Measurements from ENCODE around the gene FLVCR2.
A peak's percentile ranks its signal among the peaks of the same experiment; 100 is the strongest.

Gene FLVCR2

DNA sequence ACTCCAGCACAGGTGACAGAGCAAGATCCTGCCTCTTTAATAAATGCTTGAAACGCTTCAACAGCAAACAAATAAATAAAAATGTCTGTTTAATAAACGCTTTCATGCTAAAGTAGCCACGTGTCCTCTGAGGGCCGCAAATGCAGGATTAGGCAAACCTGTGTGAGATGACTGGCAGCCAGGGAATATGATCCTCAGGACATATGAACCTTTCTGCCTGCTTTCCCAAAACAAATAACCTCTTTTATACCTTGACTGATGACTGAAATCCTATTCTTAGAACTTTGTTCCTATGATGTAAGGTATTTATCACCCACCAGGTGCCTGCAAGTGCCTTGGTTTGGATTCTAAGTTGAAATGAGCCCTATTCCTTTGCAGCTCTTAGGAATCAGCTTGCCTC is 14.5 kb upstream of the FLVCR2 start:
- no peak for DNase-seq (ENCODE audit: low read depth)
- no peak overlapping the region for H3K4me3 ChIP-seq (ENCODE audit: low read depth, low read length)
- TF ChIP-seq, protein P1, sequence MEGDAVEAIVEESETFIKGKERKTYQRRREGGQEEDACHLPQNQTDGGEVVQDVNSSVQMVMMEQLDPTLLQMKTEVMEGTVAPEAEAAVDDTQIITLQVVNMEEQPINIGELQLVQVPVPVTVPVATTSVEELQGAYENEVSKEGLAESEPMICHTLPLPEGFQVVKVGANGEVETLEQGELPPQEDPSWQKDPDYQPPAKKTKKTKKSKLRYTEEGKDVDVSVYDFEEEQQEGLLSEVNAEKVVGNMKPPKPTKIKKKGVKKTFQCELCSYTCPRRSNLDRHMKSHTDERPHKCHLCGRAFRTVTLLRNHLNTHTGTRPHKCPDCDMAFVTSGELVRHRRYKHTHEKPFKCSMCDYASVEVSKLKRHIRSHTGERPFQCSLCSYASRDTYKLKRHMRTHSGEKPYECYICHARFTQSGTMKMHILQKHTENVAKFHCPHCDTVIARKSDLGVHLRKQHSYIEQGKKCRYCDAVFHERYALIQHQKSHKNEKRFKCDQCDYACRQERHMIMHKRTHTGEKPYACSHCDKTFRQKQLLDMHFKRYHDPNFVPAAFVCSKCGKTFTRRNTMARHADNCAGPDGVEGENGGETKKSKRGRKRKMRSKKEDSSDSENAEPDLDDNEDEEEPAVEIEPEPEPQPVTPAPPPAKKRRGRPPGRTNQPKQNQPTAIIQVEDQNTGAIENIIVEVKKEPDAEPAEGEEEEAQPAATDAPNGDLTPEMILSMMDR (IDR thresholded peaks at IDR 0.05; ENCODE audit: insufficient read depth, low read depth, low read length, missing control alignments), result no peak

DNA sequence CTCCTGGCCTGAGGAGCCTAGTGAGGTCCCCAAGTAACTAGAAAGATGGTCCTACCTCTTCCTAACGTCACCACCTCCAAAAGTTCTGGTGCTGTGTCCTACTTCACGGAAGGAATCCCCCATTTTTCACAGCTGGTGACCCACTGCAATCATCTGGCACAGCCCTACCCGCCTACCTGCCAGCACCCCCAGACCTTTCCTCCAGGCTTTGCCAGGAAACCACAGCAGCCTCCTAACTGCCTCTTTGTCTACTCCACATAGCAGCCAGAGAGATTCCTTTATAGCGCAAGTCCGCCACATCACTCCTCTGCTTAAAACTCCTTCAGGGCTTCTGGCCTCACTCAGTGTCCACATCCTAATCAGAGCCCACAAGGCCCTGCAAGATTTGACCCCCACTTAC is 13.4 kb upstream of the FLVCR2 start:
- TF ChIP-seq, protein P1 (IDR thresholded peaks at IDR 0.05; ENCODE audit: insufficient read depth, low read depth, low read length, missing control alignments), result no peak
- H3K4me3 ChIP-seq (ENCODE audit: low read depth, low read length), result no peak overlapping the region
- DNase-seq (ENCODE audit: low read depth), result no peak

DNA sequence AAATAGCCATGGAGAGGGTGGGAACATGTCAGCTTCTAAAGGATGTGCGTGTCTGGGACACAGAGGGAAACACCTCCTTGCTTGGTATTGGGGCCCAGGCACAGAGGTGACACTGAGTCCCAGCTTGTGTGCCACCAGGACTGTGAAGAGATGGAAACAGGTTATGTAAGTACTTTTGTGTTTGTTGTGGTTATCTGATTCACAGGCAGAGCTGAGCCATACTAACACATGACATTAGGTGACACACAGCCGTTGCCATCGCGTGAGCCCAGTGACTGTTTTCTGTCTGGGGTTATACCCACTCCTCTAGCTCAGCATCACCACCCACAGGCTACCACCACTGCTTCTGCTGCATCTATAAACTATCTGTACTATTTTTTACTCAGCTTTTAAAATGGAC is 12.1 kb upstream of the FLVCR2 start:
- no peak overlapping the region for H3K4me3 ChIP-seq (ENCODE audit: low read depth, low read length)
- TF ChIP-seq, protein P1 (IDR thresholded peaks at IDR 0.05; ENCODE audit: insufficient read depth, low read depth, low read length, missing control alignments), result no peak
- peak; percentile 63 for DNase-seq (ENCODE audit: low read depth)

DNA sequence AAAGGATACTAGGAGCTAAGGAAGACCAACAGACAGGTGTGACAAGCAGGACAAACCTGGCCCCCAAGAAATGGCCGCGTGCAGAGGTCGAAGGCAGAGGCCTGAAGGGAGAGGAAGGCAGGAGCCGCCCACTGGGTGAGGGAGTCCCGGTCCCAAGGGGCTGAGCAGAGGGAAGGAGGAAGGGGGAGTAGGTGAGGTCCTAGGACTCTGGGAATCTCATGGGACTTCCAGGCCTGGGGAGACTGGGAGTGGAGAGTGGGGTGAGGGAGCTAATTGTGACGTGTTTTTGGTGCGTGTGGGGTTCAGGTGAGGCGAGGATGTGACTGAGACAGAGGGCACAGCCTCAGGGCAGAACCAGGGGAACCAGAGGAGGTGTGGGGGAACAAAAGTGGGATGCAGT is 11.7 kb upstream of the FLVCR2 start:
- no peak for DNase-seq (ENCODE audit: low read depth)
- no peak overlapping the region for H3K4me3 ChIP-seq (ENCODE audit: low read depth, low read length)
- TF ChIP-seq, protein P1 (IDR thresholded peaks at IDR 0.05; ENCODE audit: insufficient read depth, low read depth, low read length, missing control alignments), result no peak

DNA sequence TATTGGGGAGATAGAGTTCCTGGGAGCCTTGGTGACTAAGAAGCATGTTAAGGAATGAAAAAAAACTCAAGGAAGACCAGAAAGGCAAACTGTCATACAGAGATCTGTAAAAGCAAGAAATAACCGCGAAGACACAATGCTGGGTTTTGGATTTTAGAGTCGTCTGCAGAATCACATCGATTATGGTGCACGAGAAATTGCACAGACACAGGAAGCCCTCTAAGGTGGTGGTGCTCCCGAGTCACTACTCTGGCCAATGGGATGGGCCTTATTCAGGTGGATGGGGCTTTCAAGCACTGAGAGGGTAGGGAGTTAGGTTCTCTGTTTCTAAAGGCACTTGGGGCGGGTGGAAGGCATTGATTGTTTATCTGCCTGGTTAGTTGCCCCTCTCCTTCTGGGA is 10.3 kb upstream of the FLVCR2 start:
- DNase-seq (ENCODE audit: low read depth), result no peak
- no peak overlapping the region for H3K4me3 ChIP-seq (ENCODE audit: low read depth, low read length)
- TF ChIP-seq, protein P1 (IDR thresholded peaks at IDR 0.05; ENCODE audit: insufficient read depth, low read depth, low read length, missing control alignments), result no peak

DNA sequence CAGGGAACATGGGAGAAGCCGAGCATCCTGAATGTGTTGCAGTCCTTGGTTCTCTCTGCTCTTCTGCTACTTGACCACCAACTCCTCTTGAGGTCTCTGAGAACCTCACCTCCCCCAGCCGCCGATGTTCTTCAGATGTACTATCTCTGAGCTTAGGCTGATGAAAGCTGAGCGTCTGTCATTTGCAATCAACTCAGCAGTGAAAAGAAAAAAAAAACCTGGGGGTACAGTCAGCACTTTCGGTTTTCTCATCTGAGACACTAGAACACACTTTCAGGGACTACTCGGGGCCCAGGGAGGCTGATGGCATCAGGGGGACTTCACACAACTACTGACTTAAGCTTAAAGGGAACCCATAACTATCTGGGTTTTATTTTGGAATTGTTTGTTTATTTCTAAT is 9.6 kb upstream of the FLVCR2 start:
- H3K4me3 ChIP-seq (ENCODE audit: low read depth, low read length), result no peak overlapping the region
- TF ChIP-seq, protein P1 (IDR thresholded peaks at IDR 0.05; ENCODE audit: insufficient read depth, low read depth, low read length, missing control alignments), result no peak
- peak; percentile 56 for DNase-seq (ENCODE audit: low read depth)

DNA sequence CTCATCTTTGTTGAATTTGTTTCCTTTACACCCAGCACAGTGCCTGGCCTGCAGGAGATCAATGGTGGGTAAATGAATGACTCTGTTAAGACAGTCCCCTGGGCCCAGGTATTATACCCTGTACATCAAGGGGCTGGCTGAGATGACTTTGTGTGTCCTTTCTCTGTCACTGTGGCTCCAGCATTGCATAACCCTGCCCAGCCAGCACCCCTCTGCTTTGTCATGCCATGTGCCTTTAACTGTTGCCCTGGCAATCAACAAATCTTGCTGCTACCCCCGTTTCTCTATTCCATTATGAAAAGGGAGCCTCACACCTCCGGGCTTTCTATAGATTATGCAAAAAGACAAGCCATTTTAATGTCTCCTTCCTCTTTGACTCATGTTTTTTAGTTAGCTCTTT is 7.6 kb upstream of the FLVCR2 start:
- TF ChIP-seq, protein P1 (IDR thresholded peaks at IDR 0.05; ENCODE audit: insufficient read depth, low read depth, low read length, missing control alignments), result no peak
- no peak overlapping the region for H3K4me3 ChIP-seq (ENCODE audit: low read depth, low read length)
- DNase-seq (ENCODE audit: low read depth), result peak; percentile 31

All from GM12865 (cell line).